Measurements from ENCODE around the gene HCN2.
"Not testable (repeated sequence)": the region's sequence is repeated elsewhere in the genome, so short reads cannot be mapped to it uniquely, and the experiment has no call there.

Gene HCN2

GRCh38 chr19:571566-571974, 18.1 kb upstream of the HCN2 start:
- no peak for DNase-seq

- peak; percentile 97 to 98 for DNase-seq
Measured at GRCh38 chr19:572140-572742, 17.4 kb upstream of the HCN2 start, which contains the start of gene BSG. Gene BSG, plus strand, starts transcription at chr19:572596. Its CDS starts 39 bp downstream, at chr19:572635.

GRCh38 chr19:572743-573518, 16.8 kb upstream of the HCN2 start:
- no peak for DNase-seq

GRCh38 chr19:573519-573825, 16.2 kb upstream of the HCN2 start:
- DNase-seq, result no peak

- DNase-seq, result no peak
Measured at GRCh38 chr19:574658-575526, 14.8 kb upstream of the HCN2 start.

- no peak for DNase-seq
Measured at GRCh38 chr19:575527-576506, 13.9 kb upstream of the HCN2 start.

- no peak for DNase-seq
Measured at GRCh38 chr19:576768-577438, 12.8 kb upstream of the HCN2 start.

- no peak for DNase-seq
Measured at GRCh38 chr19:577439-578392, 12.0 kb upstream of the HCN2 start.

- no peak for DNase-seq
Measured at GRCh38 chr19:579111-579841, 10.4 kb upstream of the HCN2 start.

- DNase-seq, result no peak
Measured at GRCh38 chr19:579842-580155, 9.9 kb upstream of the HCN2 start.

GRCh38 chr19:580274-580835, 9.3 kb upstream of the HCN2 start:
- DNase-seq, result no peak

GRCh38 chr19:581399-582111, 8.1 kb upstream of the HCN2 start:
- DNase-seq, result no peak

GRCh38 chr19:582497-583197, 7.0 kb upstream of the HCN2 start:
- DNase-seq, result no peak

GRCh38 chr19:583198-583967, 6.3 kb upstream of the HCN2 start:
- DNase-seq, result no peak

GRCh38 chr19:583968-584239, 5.8 kb upstream of the HCN2 start:
- no peak for DNase-seq

- peak; percentile 50 to 52 for DNase-seq
Measured at GRCh38 chr19:584240-585001, 5.3 kb upstream of the HCN2 start.

GRCh38 chr19:585146-585545, 4.5 kb upstream of the HCN2 start:
- not testable (repeated sequence) for DNase-seq

All from activated CD4-positive, alpha-beta T cell treated with anti-CD3 and anti-CD28 coated beads, Interleukin-2, amount 50 U/mL, for 4 hours (primary cell).